Stimulated activated CD8-positive, alpha-beta memory T cell treated with anti-CD3 and anti-CD28 coated beads, Interleukin-2, amount 100 ng/mL, for 48 hours (primary cell): ENCODE data around the gene UQCC3.
"Not testable (repeated sequence)": the region's sequence is repeated elsewhere in the genome, so short reads cannot be mapped to it uniquely, and the experiment has no call there.

Experiments
- DNase-seq, 2 donors: peaks; one replicate each; pipeline ENCODE4 v3.0.0-alpha.2; 2020; ENCODE audit warnings: low read depth in 2 of 2

The UQCC3 gene

DNA sequence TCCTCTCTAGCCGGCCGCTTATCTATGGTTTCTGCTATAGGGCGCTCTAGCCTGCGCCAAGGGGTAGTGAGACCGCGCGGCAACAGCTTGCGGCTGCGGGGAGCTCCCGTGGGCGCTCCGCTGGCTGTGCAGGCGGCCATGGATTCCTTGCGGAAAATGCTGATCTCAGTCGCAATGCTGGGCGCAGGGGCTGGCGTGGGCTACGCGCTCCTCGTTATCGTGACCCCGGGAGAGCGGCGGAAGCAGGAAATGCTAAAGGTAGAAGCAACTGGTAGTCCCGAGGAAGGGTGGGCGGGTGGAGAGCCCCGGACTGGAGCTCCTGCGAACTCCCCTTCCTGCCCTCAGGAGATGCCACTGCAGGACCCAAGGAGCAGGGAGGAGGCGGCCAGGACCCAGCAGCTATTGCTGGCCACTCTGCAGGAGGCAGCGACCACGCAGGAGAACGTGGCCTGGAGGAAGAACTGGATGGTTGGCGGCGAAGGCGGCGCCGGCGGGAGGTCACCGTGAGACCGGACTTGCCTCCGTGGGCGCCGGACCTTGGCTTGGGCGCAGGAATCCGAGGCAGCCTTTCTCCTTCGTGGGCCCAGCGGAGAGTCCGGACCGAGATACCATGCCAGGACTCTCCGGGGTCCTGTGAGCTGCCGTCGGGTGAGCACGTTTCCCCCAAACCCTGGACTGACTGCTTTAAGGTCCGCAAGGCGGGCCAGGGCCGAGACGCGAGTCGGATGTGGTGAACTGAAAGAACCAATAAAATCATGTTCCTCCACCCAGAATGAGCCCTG, at the start of gene UQCC3, which contains the start of gene LBHD1:
Gene UQCC3, plus strand, starts transcription at position 66 of the 782 bp plus-strand sequence. Its CDS starts 73 bp downstream, at position 139.
Gene LBHD1, minus strand, starts transcription at position 660 of the 782 bp plus-strand sequence. CDS start 2,236 bp downstream, outside the sequence.
- DNase-seq, result peak; percentile 60 to 83

DNA sequence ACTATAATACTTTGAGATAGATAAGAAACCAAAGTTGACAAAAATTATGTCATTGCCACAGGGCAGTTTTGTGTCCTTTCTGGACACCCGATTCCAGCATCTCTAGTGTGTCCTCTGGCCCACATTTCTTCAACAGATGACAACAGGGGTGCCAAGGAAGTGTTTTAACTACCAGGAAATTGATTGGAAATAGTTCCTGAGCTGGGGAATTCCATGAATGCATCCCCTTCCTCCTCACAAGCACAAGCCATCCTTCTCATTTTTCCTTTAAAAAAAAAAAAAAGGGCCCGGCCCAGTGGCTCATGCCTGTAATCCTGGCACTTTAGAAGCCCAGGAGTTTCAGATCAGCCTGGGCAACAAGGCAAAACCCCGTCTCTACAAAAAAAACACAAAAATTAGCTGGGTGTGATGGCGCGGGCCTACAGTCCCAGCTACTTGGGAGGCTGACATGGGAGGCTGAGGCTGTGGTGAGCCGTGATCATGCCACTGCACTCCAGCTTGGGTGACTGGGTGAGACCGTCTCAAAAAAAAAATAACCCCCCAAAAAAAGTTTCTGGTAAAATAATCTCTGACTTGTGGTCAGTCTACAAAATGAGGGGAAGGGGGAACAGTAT, 48.9 kb upstream of the UQCC3 start:
- DNase-seq, result no peak

DNA sequence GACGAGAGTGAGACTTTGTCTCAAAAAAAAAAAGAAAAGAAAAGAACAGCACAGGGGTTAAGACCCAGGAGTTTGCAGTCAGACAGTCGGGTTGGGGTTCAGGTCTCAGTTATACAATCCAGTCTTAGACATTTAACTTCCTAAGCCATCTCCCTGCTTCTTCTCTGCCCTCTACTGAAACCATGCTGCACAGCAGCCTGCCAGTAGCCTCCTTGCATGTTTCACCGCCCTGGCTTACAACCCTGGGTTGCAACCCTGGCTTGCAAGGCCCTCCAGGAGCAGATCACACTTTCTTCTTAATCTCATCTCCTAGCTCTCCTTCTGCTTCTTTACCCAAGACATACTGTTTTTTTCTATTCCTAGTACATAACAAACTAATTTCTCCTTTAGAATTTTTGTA, 43.8 kb upstream of the UQCC3 start:
- DNase-seq, result no peak

GRCh38 chr11:62632492-62632891, 39.0 kb upstream of the UQCC3 start:
- no peak for DNase-seq

DNA sequence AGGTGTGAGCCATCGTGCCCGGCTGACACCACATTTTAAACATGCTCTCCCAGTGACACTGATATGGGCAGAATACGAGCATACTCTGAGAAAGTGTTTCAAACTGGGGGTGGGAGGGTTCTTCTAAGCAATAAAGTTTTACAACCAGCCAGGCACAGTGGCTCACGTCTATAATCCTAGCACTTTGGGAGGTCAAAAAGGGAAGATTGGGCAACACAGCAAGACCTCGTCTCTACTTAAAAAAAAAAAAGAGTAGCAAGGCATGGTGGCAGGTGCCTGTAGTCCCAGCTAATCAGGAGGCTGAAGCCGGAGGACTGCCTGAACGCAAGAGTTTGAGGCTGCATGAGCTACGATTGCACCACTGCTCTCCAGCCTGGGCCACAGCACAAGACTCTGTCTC, 27.3 kb upstream of the UQCC3 start:
- no peak for DNase-seq

DNA sequence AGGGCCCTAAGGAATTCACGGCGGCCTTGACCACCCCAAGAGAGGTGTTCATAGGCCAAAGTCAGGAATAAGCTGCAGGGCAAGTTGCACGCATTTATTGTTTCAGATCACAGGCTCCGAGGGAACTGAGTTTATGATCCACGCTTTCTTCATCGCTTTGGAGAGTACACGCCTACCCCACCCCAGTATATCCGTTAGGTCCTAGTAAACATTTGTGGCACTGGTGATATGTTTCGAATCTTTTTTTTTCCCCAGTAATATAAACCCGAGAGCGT, 25.9 kb upstream of the UQCC3 start:
- no peak for DNase-seq

GRCh38 chr11:62645946-62646824, 25.3 kb upstream of the UQCC3 start, which contains the start of gene GANAB:
TSS of gene GANAB (minus strand) at chr11:62646613. CDS start at chr11:62646599, 14 bp downstream.
- DNase-seq, result peak; percentile 99 to 100

DNA sequence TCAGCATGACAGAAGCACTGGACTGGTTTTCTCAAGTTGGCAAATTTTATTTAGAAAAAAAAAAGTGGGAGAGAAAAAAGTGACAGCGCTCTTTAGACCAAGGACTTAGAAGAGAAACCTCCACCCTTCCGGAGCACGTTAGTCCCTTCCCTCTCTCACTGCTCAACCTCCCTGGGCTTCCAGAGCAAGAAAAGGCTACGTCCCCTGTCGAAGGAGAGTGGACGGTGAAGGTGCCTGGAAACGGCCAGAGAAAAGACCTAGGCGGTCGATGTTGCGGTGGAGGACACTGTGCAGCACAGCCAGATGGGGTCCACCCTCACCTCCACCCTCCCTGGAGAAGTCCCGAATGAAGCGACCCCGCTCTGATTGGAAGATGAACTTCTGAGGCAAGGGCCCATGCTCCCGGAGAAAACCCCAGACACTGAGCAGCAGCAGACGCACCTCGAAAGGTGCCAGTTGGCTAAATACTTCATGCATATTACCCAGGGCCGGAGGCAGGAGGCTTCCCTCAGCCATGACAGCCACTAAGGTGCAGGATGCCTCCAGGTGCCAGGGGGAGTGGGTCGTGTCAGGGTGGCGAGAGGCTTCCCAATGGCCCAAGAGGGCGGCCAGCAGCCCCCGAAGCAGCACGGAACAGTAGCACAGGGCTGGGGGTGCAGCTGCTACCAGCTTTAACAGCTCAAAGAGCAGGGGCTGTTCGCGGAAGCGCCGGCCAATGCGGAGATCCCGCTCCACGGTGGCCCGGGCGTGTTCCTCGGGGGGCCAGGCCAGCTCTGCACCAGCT, 24.5 kb upstream of the UQCC3 start:
- DNase-seq, result no peak

- no peak for DNase-seq
Measured at GRCh38 chr11:62647609-62648005, 23.9 kb upstream of the UQCC3 start.

- DNase-seq, result no peak
Measured at GRCh38 chr11:62648185-62648966, 23.1 kb upstream of the UQCC3 start.

GRCh38 chr11:62648967-62649364, 22.5 kb upstream of the UQCC3 start:
- DNase-seq, result no peak

GRCh38 chr11:62649486-62649885, 22.0 kb upstream of the UQCC3 start:
- DNase-seq, result no peak

- not testable (repeated sequence) for DNase-seq
Measured at GRCh38 chr11:62650283-62650682, 21.2 kb upstream of the UQCC3 start.

- DNase-seq, result no peak
Measured at GRCh38 chr11:62652161-62653006, 19.1 kb upstream of the UQCC3 start.

DNA sequence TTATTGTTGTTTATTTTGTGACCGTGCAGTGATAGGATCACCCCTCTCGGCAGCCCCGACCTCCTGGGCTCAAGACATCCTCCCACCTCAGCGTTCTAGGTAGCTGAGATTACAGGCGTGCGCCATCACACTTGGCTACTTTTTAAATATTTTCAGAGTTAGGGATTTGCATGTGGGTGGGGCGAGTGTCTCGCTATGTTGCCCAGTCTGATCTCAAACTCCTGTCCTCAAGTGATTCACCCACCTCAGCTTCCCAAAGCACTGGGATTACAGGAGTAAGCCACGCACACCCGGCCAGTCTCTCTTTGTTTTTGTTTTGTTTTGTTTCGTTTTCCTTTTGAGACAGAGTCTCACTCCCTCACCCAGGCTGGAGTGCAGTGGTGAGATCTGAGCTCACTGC, 17.2 kb upstream of the UQCC3 start:
- no peak for DNase-seq

DNA sequence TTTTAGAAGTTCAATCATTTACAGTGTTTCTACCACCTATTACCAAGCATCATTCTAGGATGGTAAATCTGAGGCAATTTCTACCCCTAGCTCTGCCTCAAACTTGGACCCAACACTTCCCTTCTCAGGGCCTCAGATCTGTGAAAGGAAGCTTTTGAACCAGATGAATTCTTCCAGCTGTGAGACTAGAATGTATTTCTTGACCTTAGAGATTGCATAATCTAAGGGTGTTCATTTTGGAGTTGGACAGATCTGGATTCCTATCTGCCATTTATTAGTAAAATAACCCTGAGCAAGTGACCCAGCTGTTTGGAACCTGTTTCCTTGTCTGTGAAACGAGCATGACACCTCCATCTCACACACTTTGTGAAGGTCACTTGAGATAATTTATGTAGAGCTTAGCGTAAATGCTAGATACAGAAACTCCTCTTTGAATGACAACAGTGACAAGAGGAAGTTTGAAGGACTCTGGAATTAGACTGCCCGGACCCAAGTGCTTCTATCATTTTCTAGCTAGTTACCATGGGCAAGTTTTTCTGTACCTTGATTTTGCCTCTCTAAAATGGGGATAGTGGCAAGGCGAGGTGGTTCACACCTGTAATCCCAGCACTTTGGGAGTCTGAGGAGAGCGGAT, 14.6 kb upstream of the UQCC3 start:
- DNase-seq, result no peak

GRCh38 chr11:62664405-62665074, 6.9 kb upstream of the UQCC3 start:
- DNase-seq, result peak in 1 of 2 donors; percentile 46

DNA sequence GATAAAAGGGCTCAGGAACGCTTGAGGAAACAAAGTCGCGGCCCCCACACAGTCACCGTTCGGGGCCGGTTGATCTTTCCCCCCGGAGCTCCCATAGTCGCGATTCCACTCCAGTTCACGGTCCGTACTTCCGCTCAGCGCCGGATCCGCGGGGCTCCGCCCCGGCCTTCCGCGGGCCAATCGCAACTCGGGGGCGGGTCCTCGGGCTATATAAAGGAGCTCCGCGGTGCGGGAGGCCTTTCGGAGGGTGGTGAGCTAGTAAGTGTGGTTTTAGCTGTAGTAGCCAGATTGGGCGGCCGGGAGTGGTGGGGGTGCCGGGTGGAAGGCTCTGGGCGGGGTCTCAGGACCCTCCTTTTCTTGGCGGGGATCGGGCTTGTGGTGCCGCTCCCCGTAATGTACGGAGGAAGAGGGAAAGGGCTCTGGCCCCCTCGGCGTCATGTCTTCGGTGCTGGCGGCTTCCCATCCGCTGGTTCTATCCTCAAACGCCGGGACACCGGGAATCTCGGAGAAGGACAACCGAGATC, 6.3 kb upstream of the UQCC3 start, which contains the start of the genes C11orf98 and CSKMT:
Gene C11orf98, minus strand, starts transcription at position 136 of the 524 bp plus-strand sequence. Its CDS starts 41 bp downstream, at position 95.
Gene CSKMT, plus strand, starts transcription at position 238 of the 524 bp plus-strand sequence. CDS start 568 bp downstream, outside the sequence.
- peak; percentile 91 to 93 for DNase-seq
